ENCODE data around the gene RAB44. TPM values are rescaled to one million over a fixed set of nuclear protein-coding genes. Genes with fewer than 3 reads are reported as not detected.
"Not testable (repeated sequence)": the region's sequence is repeated elsewhere in the genome, so short reads cannot be mapped to it uniquely, and the experiment has no call there.

RAB44 gene
- total and polyA plus RNA-seq, 9 of the 15 experiments (the other 6 are each of a cell fraction or from before 2014, with no cell fraction given) = not detected

- TF ChIP-seq ZNF318 (IDR thresholded peaks at IDR 0.05; ENCODE audit: borderline replicate concordance in 1 of 2, low read depth in 1 of 2) = no peak
Measured at GRCh38 chr6:36722879-36723278, 25.3 kb downstream of the RAB44 start (continued).

- ChIA-PET CTCF (ENCODE audit: low intra/inter-chr PET ratio) (interaction anchor here (2.8 kb wide), 1 partner anchor 109 kb away, joined by 20 read pairs; no protein-coding TSS in a partner anchor), POLR2A (interaction anchor here (0.6 to 1.2 kb wide), 5 partner anchors 9 to 129 kb away, joined by 3 to 5 read pairs (median 3); no protein-coding TSS in a partner anchor)
- not testable (repeated sequence) for H3K36me3 ChIP-seq (ENCODE audit: control insufficient read depth, insufficient read depth, low read length); BruUV-seq (replicated peaks); H3K27ac ChIP-seq (ENCODE audit: extremely low read depth, low read depth, low read length); H2AFZ ChIP-seq (ENCODE audit: low read depth, low read length); H3K9me1 ChIP-seq (ENCODE audit: control insufficient read depth, insufficient read depth, low read length); H3K4me2 ChIP-seq (ENCODE audit: insufficient read depth, low read length); H3K4me3 ChIP-seq; FAIRE-seq; ATAC-seq; H3K4me1 ChIP-seq (replicated peaks in 1 of 2; ENCODE audit: control insufficient read depth in 2 of 2, insufficient read depth in 2 of 2, low read length in 2 of 2); H3K79me2 ChIP-seq (ENCODE audit: control insufficient read depth, insufficient read depth, low read length); H3K9me3 ChIP-seq (replicated peaks; ENCODE audit: control insufficient read depth, insufficient read depth, low read depth, low read length); DNase-seq (ENCODE audit: extremely low read depth in 1 of 4, low spot score in 3 of 4); H3K9ac ChIP-seq (ENCODE audit: insufficient read depth in 1 of 2, low read depth in 2 of 2, low read length in 2 of 2)
- 20% methylated on average over 4 of the region's 4 CpGs for WGBS (ENCODE audit: insufficient coverage, low coverage, missing lambda C conversion rate)
- in situ Hi-C loops (cut with MboI) = loop anchor here (10.0 kb wide), 1 partner anchor 109 kb away; no protein-coding TSS in a partner anchor
- H4K20me1 ChIP-seq (replicated peaks; ENCODE audit: control insufficient read depth, insufficient read depth, low read length) = 0 out of 2 replicates have a peak, but pooled peaks cover 11% of the 10 kb centered on the region
- intact Hi-C loops (cut with micrococcal nuclease) = loop anchor here (1.0 to 2.0 kb wide), 2 partner anchors 101 to 109 kb away; no protein-coding TSS in a partner anchor
- peaks cover 19 to 65% of the 10 kb centered on the region in 2 experiments for H3K27me3 ChIP-seq (ENCODE audit: control insufficient read depth in 2 of 2, insufficient read depth in 2 of 2, low read length in 2 of 2)
Measured at GRCh38 chr6:36723992-36724391, 26.4 kb downstream of the RAB44 start.

Measured in K562 (cell line).